Keratinocyte (primary cell): ENCODE results near the gene TNFRSF14. TPM values are rescaled to one million over a fixed set of nuclear protein-coding genes. Genes with fewer than 3 reads are reported as not detected.

Source experiments
- DNase-seq: peaks from one replicate; pipeline ENCODE4 v3.0.0-alpha.2; 2011; ENCODE audit warnings: low read depth, missing footprints, low spot score
- FAIRE-seq: peaks from 2 replicates; lab custom pipeline; 2011; peaks lifted over from hg19 to GRCh38; lab: Jason Lieb, UNC
- H2AFZ ChIP-seq: 2 replicates; pipeline ENCODE4 v1.6.0; 2012; ENCODE audit warnings: low read length, control low read depth, inconsistent platforms; ENCODE audit not compliant: control insufficient read depth
- H3K27ac ChIP-seq: 2 replicates; pipeline ENCODE4 v1.5.1; 2011; ENCODE audit warnings: low read length; ENCODE audit not compliant: control insufficient read depth, insufficient read depth
- H3K27me3 ChIP-seq: 3 replicates; pipeline ENCODE4 v1.6.0; 2011; ENCODE audit warnings: low read length; ENCODE audit not compliant: control insufficient read depth, insufficient read depth; ENCODE audit errors: extremely low read depth
- H3K36me3 ChIP-seq, 2 experiments: 2 replicates in 1 of 2; 3 replicates in 1 of 2; pipeline ENCODE4 v1.5.1; 2011; ENCODE audit warnings: low read length in 2 of 2, mild to moderate bottlenecking in 1 of 2; ENCODE audit not compliant: control insufficient read depth in 2 of 2, insufficient read depth in 2 of 2; ENCODE audit errors: extremely low read depth in 1 of 2
- H3K4me1 ChIP-seq: 3 replicates; pipeline ENCODE4 v1.5.1; 2011; ENCODE audit warnings: low read length; ENCODE audit not compliant: control insufficient read depth, insufficient read depth; ENCODE audit errors: extremely low read depth
- H3K4me2 ChIP-seq: 3 replicates; pipeline ENCODE4 v1.6.0; 2011; ENCODE audit warnings: low read depth, low read length; ENCODE audit not compliant: control insufficient read depth, insufficient read depth; ENCODE audit errors: extremely low read depth
- H3K4me3 ChIP-seq, 3 experiments: fragments of 200-600 bp in 1 of 3; sonication (generic) in 1 of 3; 2 replicates in 2 of 3; 3 replicates in 1 of 3; pipeline ENCODE4 v1.5.1; 2011 to 2016; ENCODE audit warnings: low read length in 3 of 3, mild to moderate bottlenecking in 3 of 3, control low read depth in 2 of 3, inconsistent platforms in 1 of 3, low read depth in 1 of 3, mixed read lengths in 1 of 3, mixed run types in 1 of 3, moderate library complexity in 1 of 3; ENCODE audit not compliant: control insufficient read depth in 2 of 3, insufficient read depth in 2 of 3; ENCODE audit errors: extremely low read depth in 1 of 3
- H3K79me2 ChIP-seq: 2 replicates; pipeline ENCODE4 v1.6.0; 2012; ENCODE audit warnings: low read length; ENCODE audit not compliant: control insufficient read depth, insufficient read depth
- H3K9ac ChIP-seq: 3 replicates; pipeline ENCODE4 v1.6.0; 2011; ENCODE audit warnings: low read length; ENCODE audit not compliant: control insufficient read depth, insufficient read depth; ENCODE audit errors: extremely low read depth
- H3K9me1 ChIP-seq: 3 replicates; pipeline ENCODE4 v1.6.0; 2011; ENCODE audit warnings: low read length; ENCODE audit not compliant: control insufficient read depth, insufficient read depth; ENCODE audit errors: extremely low read depth
- H3K9me3 ChIP-seq: 2 replicates; pipeline ENCODE4 v1.5.1; 2012; ENCODE audit warnings: low read depth, low read length; ENCODE audit not compliant: control insufficient read depth
- H4K20me1 ChIP-seq: 3 replicates; pipeline ENCODE4 v1.6.0; 2011; ENCODE audit warnings: low read length; ENCODE audit not compliant: control insufficient read depth, insufficient read depth; ENCODE audit errors: extremely low read depth
- EZH2 ChIP-seq: IDR thresholded peaks from one replicate; pipeline ENCODE4 v1.6.1; 2012; ENCODE audit warnings: inconsistent platforms, mild to moderate bottlenecking, low read length, moderate library complexity
- dilution Hi-C: fragments of 300-500 bp; cut with MboI; formaldehyde crosslinking; loops from one replicate; pipeline ENCODE4 v1.7.0; 2020; ENCODE audit warnings: low sequenced_read_pairs; ENCODE audit not compliant: extremely low pct_ligation_motif_present
- polyA plus RNA-seq, 5 experiments: library from polyadenylated mRNA; depleted of rRNA in 3 of 5; stranded (reverse) in 3 of 5; stranded (forward) in 1 of 5; unstranded in 1 of 5; fragments of >200 nt; gene quantifications; 1 replicate in 1 of 5; 2 replicates in 3 of 5; 3 replicates in 1 of 5; pipeline versions ENCODE4 v1.2.1 to v1.2.3, GENCODE V29; 2011 to 2012; ENCODE audit warnings: missing spikeins in 2 of 5, low read depth in 1 of 5, low replicate concordance in 1 of 5
- TF ChIP-seq, protein P1 (sequence below), 3 experiments: IDR thresholded peaks in 1 of 3; conservative IDR thresholded peaks in 1 of 3; optimal IDR thresholded peaks in 1 of 3; 2 replicates in 2 of 3; 3 replicates in 1 of 3; pipeline versions ENCODE3 to v1.5.1; 2011; ENCODE audit warnings: low read length in 3 of 3, mild to moderate bottlenecking in 3 of 3, moderate library complexity in 2 of 3, control low read depth in 1 of 3, inconsistent platforms in 1 of 3; ENCODE audit not compliant: insufficient read depth in 2 of 3; ENCODE audit errors: extremely low read depth in 1 of 3

TNFRSF14 gene
- polyA plus RNA-seq, 1 donor (not counting 4 experiments of a cell fraction or from before 2014, with no cell fraction given) = 5.2 TPM

DNA sequence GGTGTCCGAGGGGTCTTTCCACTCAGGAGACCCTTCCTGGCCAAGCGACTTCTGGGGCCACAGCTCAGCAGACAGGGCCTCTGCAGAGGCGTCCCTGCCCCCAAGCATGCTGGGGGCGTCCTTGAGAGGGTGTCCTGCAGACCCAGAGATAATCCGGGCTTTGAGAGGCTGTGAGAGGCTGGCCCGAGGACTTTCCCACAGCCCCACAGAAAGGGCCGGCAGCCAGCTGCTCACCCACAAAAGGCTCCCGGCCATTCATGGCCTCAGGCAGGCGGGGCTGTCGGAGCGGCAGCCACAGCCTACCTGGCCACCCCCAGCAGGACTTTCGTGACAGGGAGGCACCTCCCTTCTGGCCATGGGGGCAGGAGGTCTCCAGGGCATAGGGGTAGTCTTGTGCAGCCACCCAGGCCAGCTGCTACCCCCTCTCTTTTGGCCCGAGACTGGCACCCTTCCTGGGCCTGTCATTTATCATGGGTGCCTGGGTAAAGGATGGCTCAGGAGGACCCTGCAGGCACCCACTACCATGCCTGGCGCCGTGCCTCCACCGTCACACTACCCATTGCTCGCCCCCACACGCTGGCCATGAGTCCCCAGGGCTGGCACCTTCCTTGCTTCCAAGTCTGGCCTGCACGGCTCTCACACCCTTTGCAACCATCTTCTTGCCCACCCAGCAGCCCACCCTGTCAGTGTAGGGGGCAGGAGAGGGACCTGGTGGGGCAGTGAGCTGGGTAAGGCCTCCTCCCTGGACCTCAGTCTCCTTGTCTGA lies 11.1 kb upstream of the TNFRSF14 start:
- no peak for TF ChIP-seq EZH2
- TF ChIP-seq, protein P1, sequence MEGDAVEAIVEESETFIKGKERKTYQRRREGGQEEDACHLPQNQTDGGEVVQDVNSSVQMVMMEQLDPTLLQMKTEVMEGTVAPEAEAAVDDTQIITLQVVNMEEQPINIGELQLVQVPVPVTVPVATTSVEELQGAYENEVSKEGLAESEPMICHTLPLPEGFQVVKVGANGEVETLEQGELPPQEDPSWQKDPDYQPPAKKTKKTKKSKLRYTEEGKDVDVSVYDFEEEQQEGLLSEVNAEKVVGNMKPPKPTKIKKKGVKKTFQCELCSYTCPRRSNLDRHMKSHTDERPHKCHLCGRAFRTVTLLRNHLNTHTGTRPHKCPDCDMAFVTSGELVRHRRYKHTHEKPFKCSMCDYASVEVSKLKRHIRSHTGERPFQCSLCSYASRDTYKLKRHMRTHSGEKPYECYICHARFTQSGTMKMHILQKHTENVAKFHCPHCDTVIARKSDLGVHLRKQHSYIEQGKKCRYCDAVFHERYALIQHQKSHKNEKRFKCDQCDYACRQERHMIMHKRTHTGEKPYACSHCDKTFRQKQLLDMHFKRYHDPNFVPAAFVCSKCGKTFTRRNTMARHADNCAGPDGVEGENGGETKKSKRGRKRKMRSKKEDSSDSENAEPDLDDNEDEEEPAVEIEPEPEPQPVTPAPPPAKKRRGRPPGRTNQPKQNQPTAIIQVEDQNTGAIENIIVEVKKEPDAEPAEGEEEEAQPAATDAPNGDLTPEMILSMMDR (optimal IDR thresholded peaks at IDR 0.05 in 1 of 3, IDR thresholded peaks at IDR 0.05 in 1 of 3, conservative IDR thresholded peaks at IDR 0.05 in 1 of 3; ENCODE audit: extremely low read depth in 1 of 3, insufficient read depth in 2 of 3, low read length in 3 of 3) = no peak
- peaks cover 35% of the 10 kb centered on the region for H3K4me1 ChIP-seq
- H4K20me1 ChIP-seq = no peaks in the 10 kb centered on the region
- no peaks in the 10 kb centered on the region for H3K36me3 ChIP-seq
- no peak overlapping the region for H3K4me3 ChIP-seq
- no peak for DNase-seq
- H3K27ac ChIP-seq = no peak overlapping the region
- no peak for FAIRE-seq
- no peak overlapping the region for H2AFZ ChIP-seq
- H3K79me2 ChIP-seq = no peaks in the 10 kb centered on the region
- dilution Hi-C loops = no loop called here
- no peaks in the 10 kb centered on the region for H3K9me1 ChIP-seq
- H3K9me3 ChIP-seq = no peaks in the 10 kb centered on the region
- no peaks in the 10 kb centered on the region for H3K27me3 ChIP-seq
- no peak overlapping the region for H3K9ac ChIP-seq
- H3K4me2 ChIP-seq = no peak overlapping the region

DNA sequence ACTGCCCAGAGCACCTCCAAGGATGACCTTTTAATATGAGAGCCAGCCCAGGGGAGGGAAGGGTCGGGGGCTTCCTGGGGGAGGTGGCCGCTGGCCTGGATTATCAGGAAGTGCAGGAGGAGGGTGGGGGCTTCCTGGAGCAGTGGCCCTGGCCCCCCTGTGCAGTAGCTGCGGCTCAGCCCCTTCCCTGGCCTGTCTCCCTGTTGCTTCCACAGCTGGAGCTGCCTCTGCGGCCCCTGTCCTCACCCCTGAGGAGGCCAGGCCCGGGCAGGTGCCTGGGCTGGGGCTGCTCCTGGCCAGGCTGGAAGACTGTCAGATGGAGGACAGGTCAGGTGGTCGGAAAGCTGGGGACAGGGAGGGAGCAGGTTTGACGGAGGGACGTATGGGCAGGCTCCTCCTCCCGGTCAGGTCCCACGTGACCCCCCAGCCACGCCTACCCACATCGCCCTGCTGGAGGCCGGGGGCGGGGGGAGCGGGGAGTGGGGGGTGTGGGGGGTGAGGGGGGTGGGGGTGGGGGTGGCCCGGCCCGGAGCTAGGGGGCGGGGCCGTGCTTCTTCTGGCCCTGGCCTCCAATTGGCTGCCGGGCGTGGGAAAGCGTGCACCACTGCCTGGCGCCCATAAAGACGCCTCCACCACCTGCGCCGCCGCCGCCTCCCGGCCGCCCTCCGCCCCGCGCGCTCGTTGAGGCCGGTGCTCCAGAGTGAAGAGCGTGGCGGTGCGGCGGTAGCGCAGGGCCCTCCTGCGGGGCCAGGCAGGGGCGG lies 10.2 kb upstream of the TNFRSF14 start:
- dilution Hi-C loops = no loop called here
- no peak for FAIRE-seq
- Histone ChIP-seq H4K20me1 (no peaks in the 10 kb centered on the region), H3K79me2 (no peaks in the 10 kb centered on the region), H3K4me3 (peak overlapping the region; percentile 54 to 68 (median 65)), H3K36me3 (no peaks in the 10 kb centered on the region), H3K9ac (peak overlapping the region; percentile 61), H3K4me2 (peak overlapping the region; percentile 82), H3K27me3 (no peaks in the 10 kb centered on the region), H3K9me1 (no peaks in the 10 kb centered on the region), H3K27ac (no peak overlapping the region), H3K4me1 (peaks cover 35% of the 10 kb centered on the region), H2AFZ (peak overlapping the region; percentile 49), H3K9me3 (no peaks in the 10 kb centered on the region)
- TF ChIP-seq, protein P1 (optimal IDR thresholded peaks at IDR 0.05 in 1 of 3, IDR thresholded peaks at IDR 0.05 in 1 of 3, conservative IDR thresholded peaks at IDR 0.05 in 1 of 3; ENCODE audit: extremely low read depth in 1 of 3, insufficient read depth in 2 of 3, low read length in 3 of 3) = peak in 1 of 3 experiments; percentile 6
- TF ChIP-seq EZH2 = no peak
- DNase-seq = no peak
